ENCODE measurements around the gene MYO1H.

MYO1H gene

DNA sequence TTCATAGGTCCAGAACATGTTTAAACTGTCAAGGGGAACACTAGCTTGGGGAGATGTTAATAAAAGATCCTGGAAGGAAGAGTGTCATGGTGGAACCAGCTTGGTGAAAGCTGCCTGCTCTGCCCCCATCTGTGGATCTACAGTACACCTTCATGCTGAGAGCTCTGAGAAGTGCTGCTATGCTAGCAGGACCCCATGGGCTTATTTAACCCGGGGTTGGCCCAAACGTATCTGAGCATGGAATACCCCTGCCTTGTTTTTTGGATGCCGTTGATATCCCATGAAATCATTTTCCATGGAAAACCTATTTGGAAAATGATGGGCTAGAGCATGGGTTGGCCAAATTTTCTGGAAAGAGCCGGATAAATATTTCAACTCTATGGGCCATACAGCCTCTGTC, 144.0 kb downstream of the MYO1H start:
- TF ChIP-seq, protein P1, sequence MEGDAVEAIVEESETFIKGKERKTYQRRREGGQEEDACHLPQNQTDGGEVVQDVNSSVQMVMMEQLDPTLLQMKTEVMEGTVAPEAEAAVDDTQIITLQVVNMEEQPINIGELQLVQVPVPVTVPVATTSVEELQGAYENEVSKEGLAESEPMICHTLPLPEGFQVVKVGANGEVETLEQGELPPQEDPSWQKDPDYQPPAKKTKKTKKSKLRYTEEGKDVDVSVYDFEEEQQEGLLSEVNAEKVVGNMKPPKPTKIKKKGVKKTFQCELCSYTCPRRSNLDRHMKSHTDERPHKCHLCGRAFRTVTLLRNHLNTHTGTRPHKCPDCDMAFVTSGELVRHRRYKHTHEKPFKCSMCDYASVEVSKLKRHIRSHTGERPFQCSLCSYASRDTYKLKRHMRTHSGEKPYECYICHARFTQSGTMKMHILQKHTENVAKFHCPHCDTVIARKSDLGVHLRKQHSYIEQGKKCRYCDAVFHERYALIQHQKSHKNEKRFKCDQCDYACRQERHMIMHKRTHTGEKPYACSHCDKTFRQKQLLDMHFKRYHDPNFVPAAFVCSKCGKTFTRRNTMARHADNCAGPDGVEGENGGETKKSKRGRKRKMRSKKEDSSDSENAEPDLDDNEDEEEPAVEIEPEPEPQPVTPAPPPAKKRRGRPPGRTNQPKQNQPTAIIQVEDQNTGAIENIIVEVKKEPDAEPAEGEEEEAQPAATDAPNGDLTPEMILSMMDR (conservative IDR thresholded peaks at IDR 0.05) = no peak
- H3K27ac ChIP-seq = no peak overlapping the region

DNA sequence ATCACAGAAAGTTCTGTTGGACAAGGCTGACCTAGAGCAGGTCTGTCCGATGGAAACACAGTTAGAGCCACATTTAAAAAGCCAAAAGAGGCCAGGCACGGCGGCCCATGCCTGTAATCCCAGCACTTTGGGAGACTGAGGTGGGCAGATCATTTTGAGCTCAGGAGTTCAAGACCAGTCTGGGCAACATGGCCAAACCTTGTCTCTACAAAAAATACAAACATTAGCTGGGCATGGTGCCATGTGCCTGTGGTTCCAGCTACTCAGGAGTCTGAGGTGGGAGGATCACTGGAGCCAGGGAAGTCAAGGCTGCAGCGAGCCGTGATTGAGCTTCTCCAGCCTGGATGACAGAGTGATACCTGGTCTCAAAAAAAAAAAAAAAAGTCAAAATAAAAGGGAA, 144.7 kb downstream of the MYO1H start:
- TF ChIP-seq, protein P1 (conservative IDR thresholded peaks at IDR 0.05) = no peak
- no peak overlapping the region for H3K27ac ChIP-seq

DNA sequence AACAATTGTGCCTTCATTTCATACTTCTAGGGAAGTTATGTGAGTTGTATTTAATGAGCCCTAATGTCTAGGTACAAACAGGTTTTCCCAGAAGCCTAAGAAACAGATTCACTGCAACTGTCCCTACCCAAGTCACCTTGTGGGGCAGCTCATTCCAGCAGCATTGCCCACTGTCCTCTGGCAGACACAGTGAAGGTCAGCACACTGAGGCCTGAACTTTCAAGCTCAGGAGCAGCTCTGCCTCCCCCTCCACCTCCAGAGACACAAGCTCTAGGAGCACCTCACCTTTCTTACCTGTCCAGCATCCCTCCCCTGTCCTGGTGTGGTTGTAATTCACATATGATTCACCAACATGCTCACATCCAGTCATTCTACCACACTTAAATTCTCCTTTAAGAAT, 145.4 kb downstream of the MYO1H start:
- TF ChIP-seq, protein P1 (conservative IDR thresholded peaks at IDR 0.05) = no peak
- no peak overlapping the region for H3K27ac ChIP-seq

DNA sequence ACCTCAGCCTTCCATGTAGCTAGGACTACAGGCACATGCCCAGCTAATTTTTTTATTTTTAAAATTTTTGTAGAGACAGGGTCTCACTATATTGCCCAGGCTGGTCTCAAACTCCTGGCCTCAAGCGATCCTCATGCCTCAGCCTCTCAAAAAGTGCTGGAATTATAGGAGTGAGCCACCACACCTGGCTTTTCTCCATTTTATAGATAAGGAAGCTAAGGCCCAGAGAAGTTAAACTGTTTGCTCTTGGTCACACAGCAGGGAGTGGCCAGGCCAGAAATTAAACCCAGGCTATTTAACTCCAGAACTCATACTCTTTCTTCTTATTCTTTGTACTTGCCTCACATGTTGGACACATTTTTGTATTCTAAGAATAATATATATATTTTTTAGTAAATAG, 146.2 kb downstream of the MYO1H start:
- TF ChIP-seq, protein P1 (conservative IDR thresholded peaks at IDR 0.05) = no peak
- H3K27ac ChIP-seq = no peak overlapping the region

DNA sequence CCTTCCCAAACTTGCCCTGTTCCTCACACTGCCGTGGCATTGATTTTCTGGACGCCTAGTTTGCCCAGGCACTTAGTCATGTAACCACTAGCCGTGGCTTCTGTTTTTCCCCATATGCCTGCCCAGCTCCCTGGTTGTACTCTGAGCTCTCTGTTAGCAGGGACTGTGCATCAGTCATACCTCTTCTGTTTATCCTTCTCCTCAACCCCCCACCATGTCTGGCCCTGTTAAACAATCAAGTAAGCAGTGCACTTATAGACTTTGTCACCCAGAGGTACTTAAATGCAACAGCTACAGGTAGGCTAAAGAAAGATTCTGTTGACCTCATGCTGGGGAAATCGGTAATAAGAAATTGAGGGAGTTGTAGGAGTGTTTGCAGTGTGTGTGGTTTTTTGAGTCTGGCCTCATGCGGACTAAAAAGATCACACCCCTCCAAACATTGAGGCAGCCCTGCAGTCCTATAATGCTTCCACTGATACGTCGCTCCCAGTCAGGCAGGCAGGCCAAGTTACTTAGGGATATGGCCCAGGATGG, 146.7 kb downstream of the MYO1H start:
- H3K27ac ChIP-seq = no peak overlapping the region
- TF ChIP-seq, protein P1 (conservative IDR thresholded peaks at IDR 0.05) = no peak

DNA sequence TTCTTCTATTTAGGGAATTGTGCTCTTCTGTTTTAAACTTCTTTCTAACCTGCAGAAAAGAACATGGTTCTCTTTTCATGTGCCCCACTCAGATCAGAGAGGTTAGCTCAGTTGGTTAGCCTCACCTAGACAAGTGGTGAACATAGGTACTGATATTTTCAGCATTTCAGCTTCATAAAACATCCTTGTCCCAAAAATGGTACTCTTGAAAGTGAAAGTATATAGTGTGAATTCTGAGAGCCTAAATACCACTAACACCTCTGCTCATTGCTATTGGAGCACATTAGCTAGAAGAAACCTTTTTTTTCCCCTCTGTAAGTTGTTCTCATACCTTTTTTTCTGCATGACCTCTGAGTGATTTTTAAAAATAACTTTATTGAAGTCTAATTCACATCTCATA, 147.3 kb downstream of the MYO1H start:
- TF ChIP-seq, protein P1 (conservative IDR thresholded peaks at IDR 0.05) = no peak
- H3K27ac ChIP-seq = no peak overlapping the region

DNA sequence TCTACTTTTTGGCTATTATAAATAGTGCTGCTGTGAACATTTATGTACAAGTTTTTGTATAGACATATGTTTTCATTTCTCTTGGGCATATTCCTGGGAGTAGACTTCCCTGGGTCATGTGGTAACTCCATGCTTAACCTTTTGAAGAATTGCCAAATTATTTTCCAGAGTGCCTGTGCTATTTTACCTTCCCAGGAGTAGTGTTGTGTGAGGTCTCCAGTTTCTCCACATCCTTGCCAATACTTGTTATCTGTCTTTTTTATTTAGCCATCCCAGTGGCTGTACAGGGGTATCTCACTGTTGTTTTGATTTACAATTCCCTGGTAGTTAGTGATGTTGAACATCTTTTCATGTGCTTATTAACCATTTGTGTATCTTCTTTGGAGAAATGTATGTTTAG, 148.6 kb downstream of the MYO1H start:
- TF ChIP-seq, protein P1 (conservative IDR thresholded peaks at IDR 0.05) = no peak
- no peak overlapping the region for H3K27ac ChIP-seq

Data from VCaP (cell line).